Breast epithelium (tissue), 3 donors: Measurements from ENCODE around the gene MAPKAP1.

Source experiments
- CTCF ChIP-seq, 3 donors: fragments of 450-650 bp; IDR thresholded peaks; one replicate each; pipeline ENCODE4 v1.5.1; 2016 to 2017; ENCODE audit warnings: antibody characterized with exemption in 3 of 3, mild to moderate bottlenecking in 3 of 3, moderate library complexity in 3 of 3
- POLR2A ChIP-seq: fragments of 450-650 bp; IDR thresholded peaks from one replicate; pipeline ENCODE4 v1.6.1; 2016; ENCODE audit warnings: antibody characterized with exemption, mild to moderate bottlenecking, moderate library complexity
- POLR2AphosphoS5 ChIP-seq, 3 donors: sonication (generic); formaldehyde crosslinking; IDR thresholded peaks; one replicate each; pipeline ENCODE4 v1.6.1; 2017; ENCODE audit warnings: antibody characterized with exemption in 3 of 3

DNA sequence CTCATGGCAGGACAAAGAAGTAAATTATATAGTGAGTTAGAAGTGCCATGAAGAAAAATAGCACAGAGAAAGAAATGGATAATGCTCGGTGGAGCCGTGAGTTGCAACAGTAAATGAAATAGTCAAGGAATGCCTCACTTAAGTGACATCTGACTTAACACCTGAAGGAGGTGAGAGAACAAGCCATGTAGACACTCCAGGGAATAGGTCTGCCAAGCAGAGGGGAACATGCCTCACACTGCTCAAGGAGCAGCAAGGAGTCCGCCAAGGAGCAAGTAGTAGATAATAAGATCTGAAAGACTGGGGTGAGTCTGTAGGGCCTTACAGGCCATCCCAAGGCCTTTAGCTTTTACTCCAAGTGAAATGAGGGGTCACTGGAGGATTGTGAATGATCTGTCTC, 21.8 kb downstream of the MAPKAP1 start:
- TF ChIP-seq CTCF (IDR thresholded peaks at IDR 0.05) (no peak), POLR2A (no peak), POLR2AphosphoS5 (IDR thresholded peaks at IDR 0.05) (no peak)
